GM23338 (cell line): Measurements from ENCODE around the gene SCGB1A1. TPM values are rescaled to one million over a fixed set of nuclear protein-coding genes. Genes with fewer than 3 reads are reported as not detected.

Experiments
- ATAC-seq: fragments of 200-7000 bp; cut with Tn5 transposase; 3 replicates; pipeline ENCODE4 v1.9.1; 2020
- DNase-seq: peaks from one replicate; pipeline ENCODE4 v3.0.0-alpha.2; 2015; ENCODE audit warnings: low spot score
- H2AFZ ChIP-seq: fragments of 200-600 bp; sonication (generic); 2 replicates; pipeline ENCODE4 v1.8.0; 2016; ENCODE audit warnings: antibody characterized with exemption, mild to moderate bottlenecking, moderate library complexity
- H3F3A ChIP-seq: fragments of 200-600 bp; sonication (generic); replicated peaks from 2 replicates; pipeline ENCODE4 v1.8.0; 2017; ENCODE audit warnings: antibody characterized with exemption, mixed run types, low read depth
- H3K27ac ChIP-seq: fragments of 200-600 bp; sonication (generic); 2 replicates; pipeline ENCODE4 v1.6.1; 2016; ENCODE audit warnings: low read depth
- H3K27me3 ChIP-seq: fragments of 200-600 bp; sonication (generic); 2 replicates; pipeline ENCODE4 v1.8.0; 2016; ENCODE audit warnings: mild to moderate bottlenecking, mixed run types, moderate library complexity; ENCODE audit not compliant: insufficient read depth
- H3K36me3 ChIP-seq: fragments of 200-600 bp; sonication (generic); 2 replicates; pipeline ENCODE4 v1.8.0; 2016; ENCODE audit warnings: mild to moderate bottlenecking; ENCODE audit not compliant: insufficient read depth
- H3K4me1 ChIP-seq: fragments of 200-600 bp; sonication (generic); 2 replicates; pipeline ENCODE4 v1.8.0; 2016; ENCODE audit warnings: mild to moderate bottlenecking, moderate library complexity; ENCODE audit not compliant: insufficient read depth
- H3K4me2 ChIP-seq: fragments of 200-600 bp; sonication (generic); 2 replicates; pipeline ENCODE4 v1.7.1; 2017; ENCODE audit warnings: mixed run types
- H3K4me3 ChIP-seq: fragments of 200-600 bp; sonication (generic); 2 replicates; pipeline ENCODE4 v1.6.1; 2016; ENCODE audit warnings: mixed run types
- H3K79me2 ChIP-seq: fragments of 200-600 bp; sonication (generic); replicated peaks from 2 replicates; pipeline ENCODE4 v1.8.0; 2017; ENCODE audit warnings: mild to moderate bottlenecking; ENCODE audit not compliant: insufficient read depth
- H3K9me2 ChIP-seq: fragments of 200-600 bp; sonication (generic); 2 replicates; pipeline ENCODE4 v1.8.0; 2017; ENCODE audit not compliant: insufficient read depth
- H4K20me1 ChIP-seq: fragments of 200-600 bp; sonication (generic); replicated peaks from 2 replicates; pipeline ENCODE4 v1.8.0; 2017; ENCODE audit warnings: mild to moderate bottlenecking; ENCODE audit not compliant: insufficient read depth
- H3K27ac Mint-ChIP-seq: 2 replicates; pipeline ENCODE4 v1.8.0; 2020; ENCODE audit warnings: inconsistent platforms, mild to moderate bottlenecking, moderate library complexity, mixed read lengths
- H3K27me3 Mint-ChIP-seq: 3 replicates; pipeline ENCODE4 v1.8.0; 2022; ENCODE audit warnings: low read depth, mild to moderate bottlenecking, moderate library complexity, mixed read lengths, inconsistent platforms; ENCODE audit not compliant: insufficient read depth, poor library complexity
- H3K36me3 Mint-ChIP-seq: 3 replicates; pipeline ENCODE4 v1.8.0; 2021; ENCODE audit warnings: low read depth, mild to moderate bottlenecking, inconsistent platforms, moderate library complexity, mixed read lengths
- H3K4me1 Mint-ChIP-seq: 3 replicates; pipeline ENCODE4 v1.8.0; 2020; ENCODE audit warnings: mild to moderate bottlenecking, inconsistent platforms, mixed read lengths
- H3K4me3 Mint-ChIP-seq: 3 replicates; pipeline ENCODE4 v1.8.0; 2021; ENCODE audit warnings: moderate library complexity, mild to moderate bottlenecking, inconsistent platforms, mixed read lengths
- H3K9me3 Mint-ChIP-seq: 3 replicates; pipeline ENCODE4 v1.8.0; 2020; ENCODE audit warnings: moderate library complexity, mild to moderate bottlenecking, inconsistent platforms, mixed read lengths
- CTCF ChIP-seq, 2 experiments: fragments of 200-600 bp in 1 of 2; sonication (generic) in 1 of 2; conservative IDR thresholded peaks; 2 replicates each; pipeline versions ENCODE4 v1.5.1 to v1.6.1; 2016 to 2017; ENCODE audit warnings: antibody characterized with exemption in 2 of 2, low read depth in 2 of 2, mild to moderate bottlenecking in 2 of 2, moderate library complexity in 1 of 2
- POLR2AphosphoS5 ChIP-seq: IDR thresholded peaks from 2 replicates; pipeline ENCODE4 v1.6.1; 2016; ENCODE audit warnings: antibody characterized with exemption, low read depth
- REST ChIP-seq: IDR thresholded peaks from one replicate; pipeline ENCODE4 v1.6.1; 2018; ENCODE audit warnings: antibody characterized with exemption; ENCODE audit not compliant: unreplicated experiment
- STAT1 ChIP-seq: IDR thresholded peaks from one replicate; pipeline ENCODE4 v1.6.1; 2016; ENCODE audit warnings: antibody characterized with exemption; ENCODE audit not compliant: unreplicated experiment
- ZNF114 ChIP-seq: fragments of 250-450 bp; sonication (Bioruptor Pico); IDR thresholded peaks from 2 replicates; pipeline ENCODE4 v1.5.0; 2020; ENCODE audit warnings: mild to moderate bottlenecking, moderate library complexity
- ZNF331 ChIP-seq: fragments of 250-450 bp; sonication (Bioruptor Pico); IDR thresholded peaks from 2 replicates; pipeline ENCODE4 v1.5.0; 2020; ENCODE audit warnings: low read depth, mild to moderate bottlenecking, moderate library complexity
- polyA plus RNA-seq: library from polyadenylated mRNA; unstranded; fragments of >200 nt; fragmentation: Nextera tagmentation; extraction: Ambion mirVana; gene quantifications from 2 replicates; pipeline ENCODE4 v1.2.1, GENCODE V29; 2016
- total RNA-seq: library from RNA; depleted of rRNA; stranded (reverse); fragments of >200 nt; shearing (Covaris generic); gene quantifications from 2 replicates; pipeline ENCODE4 v1.2.3, GENCODE V29; 2014

Gene SCGB1A1
- total and polyA plus RNA-seq, 2 experiments from 2014 or later: not detected

DNA sequence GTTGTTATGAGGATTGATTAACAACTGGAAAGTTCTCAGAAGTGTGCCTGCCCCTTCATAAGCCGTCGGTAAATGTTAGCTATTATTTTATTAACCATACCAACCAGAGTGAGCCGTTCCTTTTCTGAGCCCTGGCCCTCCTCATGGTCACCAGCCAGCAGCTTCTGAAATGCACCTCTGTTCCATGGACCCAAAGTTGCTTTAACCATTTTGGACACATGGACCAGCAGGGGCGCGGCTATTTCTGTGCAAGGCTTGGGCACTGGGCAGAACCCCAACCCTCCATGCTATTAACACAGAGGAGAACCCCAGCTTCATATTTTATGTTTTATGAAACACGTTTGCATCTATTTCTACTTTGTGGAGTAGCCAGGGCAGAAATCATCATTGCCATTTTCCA lies 18.6 kb upstream of the SCGB1A1 start (continued):
- TF ChIP-seq CTCF (conservative IDR thresholded peaks at IDR 0.05; ENCODE audit: low read depth in 2 of 2): no peak
- TF ChIP-seq POLR2AphosphoS5: no peak
- TF ChIP-seq ZNF114 (CRISPR knock-in tag): no peak

GRCh38 chr11:62400760-62401159 lies 18.1 kb upstream of the SCGB1A1 start:
- DNase-seq: no peak
- H3K4me2 ChIP-seq: no peak overlapping the region
- no peaks in the 10 kb centered on the region for H3K9me2 ChIP-seq
- H3K9me3 Mint-ChIP-seq: no peaks in the 10 kb centered on the region; the same call in 2 of the 3 replicates
- H4K20me1 ChIP-seq: no peaks in the 10 kb centered on the region
- ATAC-seq: no peak
- peaks cover 14% of the 10 kb centered on the region for H3K27me3 Mint-ChIP-seq
- no peak overlapping the region for H3K27ac Mint-ChIP-seq
- TF ChIP-seq CTCF (conservative IDR thresholded peaks at IDR 0.05; ENCODE audit: low read depth in 2 of 2): no peak
- no peak for TF ChIP-seq ZNF331 (CRISPR knock-in tag)
- TF ChIP-seq REST: no peak
- no peak for TF ChIP-seq STAT1
- no peaks in the 10 kb centered on the region for H3K79me2 ChIP-seq
- no peak overlapping the region for H3K4me3 ChIP-seq
- peaks cover 4% of the 10 kb centered on the region; the same call in 1 of the 2 replicates for H3K4me1 ChIP-seq
- H3K27me3 ChIP-seq: no peaks in the 10 kb centered on the region
- H2AFZ ChIP-seq: no peak overlapping the region
- no peaks in the 10 kb centered on the region for H3F3A ChIP-seq
- H3K4me3 Mint-ChIP-seq: no peak overlapping the region
- peaks cover 31% of the 10 kb centered on the region for H3K4me1 Mint-ChIP-seq
- no peak overlapping the region for H3K27ac ChIP-seq
- H3K36me3 Mint-ChIP-seq: no peaks in the 10 kb centered on the region
- H3K36me3 ChIP-seq: no peaks in the 10 kb centered on the region
